Measurements from ENCODE around the gene TAF8. TPM values are rescaled to one million over a fixed set of nuclear protein-coding genes. Genes with fewer than 3 reads are reported as not detected.

Gene TAF8
- total RNA-seq, 1 experiment from 2014 or later = 20.7 TPM

DNA sequence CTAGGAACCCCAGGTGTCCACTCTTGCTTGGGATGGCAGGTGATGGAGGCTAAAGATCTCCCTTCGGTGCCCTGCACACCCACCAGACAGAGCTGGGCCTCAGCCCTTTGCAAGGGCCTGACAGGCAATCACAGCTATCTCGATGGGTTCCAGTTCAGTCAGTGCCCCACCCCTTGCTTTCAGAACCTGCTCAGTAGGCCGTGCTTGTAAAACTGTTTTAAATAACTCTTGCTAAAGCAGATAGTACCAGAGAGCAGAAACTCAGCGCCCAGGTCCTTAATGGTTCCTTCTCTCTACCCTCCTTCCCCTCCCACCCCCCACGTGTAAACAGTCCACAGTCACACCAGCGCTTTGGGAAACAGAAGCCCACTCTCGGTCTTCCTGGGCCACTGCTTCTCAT lies 52.9 kb downstream of the TAF8 start:
- H3K9me2 ChIP-seq (replicated peaks; ENCODE audit: low read length) = no peaks in the 10 kb centered on the region
- H3K79me2 ChIP-seq (ENCODE audit: low read length) = no peaks in the 10 kb centered on the region
- peaks cover 9% of the 10 kb centered on the region for H3F3A ChIP-seq (ENCODE audit: low read length, unreplicated experiment)
- no peaks in the 10 kb centered on the region for H3K9me3 ChIP-seq (ENCODE audit: low read length)
- no TSS peak for BruUV-seq (replicated peaks)
- no peak overlapping the region for H2AFZ ChIP-seq (ENCODE audit: low read length)
- no peaks in the 10 kb centered on the region for H4K20me1 ChIP-seq (ENCODE audit: low read length)
- no peak overlapping the region for H3K4me3 ChIP-seq (ENCODE audit: low read length)
- POLR2A ChIA-PET (ENCODE audit: unreplicated experiment) = no interaction called here
- CTCF ChIA-PET = no interaction called here
- no peak overlapping the region for H3K4me2 ChIP-seq (ENCODE audit: low read length)
- peaks cover 26% of the 10 kb centered on the region for H3K4me1 ChIP-seq (ENCODE audit: insufficient read depth, low read length)
- intact Hi-C loops (cut with micrococcal nuclease) = no loop called here
- no peaks in the 10 kb centered on the region for H3K27me3 ChIP-seq (ENCODE audit: low read length)
- no peak overlapping the region for H3K9ac ChIP-seq (ENCODE audit: low read length)
- no peak for ATAC-seq
- no peak for DNase-seq
- H3K36me3 ChIP-seq (ENCODE audit: low read depth, low read length) = peaks cover 11% of the 10 kb centered on the region
- no peak overlapping the region for H3K27ac ChIP-seq (ENCODE audit: low read length)
- TF ChIP-seq EZH2phosphoT487 (IDR thresholded peaks at IDR 0.05; ENCODE audit: borderline replicate concordance, low read length) (no peak), CTCF (conservative IDR thresholded peaks at IDR 0.05; ENCODE audit: low read depth, low read length) (no peak), EZH2 (IDR thresholded peaks at IDR 0.05; ENCODE audit: low read length, unreplicated experiment) (no peak)

DNA sequence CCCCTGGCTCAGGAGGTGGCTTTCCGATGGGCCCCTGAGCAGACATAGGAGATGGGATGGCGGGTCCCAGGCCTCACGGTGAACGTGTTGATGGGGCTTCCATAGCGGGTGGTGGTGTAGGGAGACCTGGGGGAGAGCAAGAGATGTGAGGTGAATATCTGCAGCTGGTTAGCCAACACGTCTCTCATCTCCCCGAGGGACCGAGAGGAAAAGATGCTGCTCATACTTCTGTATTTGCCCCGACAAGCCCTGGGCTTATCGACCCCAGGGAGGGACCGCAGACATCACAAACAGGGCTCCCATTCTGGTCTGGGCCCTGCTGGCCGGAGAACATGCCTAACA lies 53.4 kb downstream of the TAF8 start:
- H3K9me3 ChIP-seq (ENCODE audit: low read length) = no peaks in the 10 kb centered on the region
- H3K36me3 ChIP-seq (ENCODE audit: low read depth, low read length) = peaks cover 11% of the 10 kb centered on the region
- peaks cover 9% of the 10 kb centered on the region for H3F3A ChIP-seq (ENCODE audit: low read length, unreplicated experiment)
- CTCF ChIA-PET = no interaction called here
- ATAC-seq (no peak), DNase-seq (no peak)
- H3K79me2 ChIP-seq (ENCODE audit: low read length) = no peaks in the 10 kb centered on the region
- TF ChIP-seq EZH2phosphoT487 (IDR thresholded peaks at IDR 0.05; ENCODE audit: borderline replicate concordance, low read length) (no peak), EZH2 (IDR thresholded peaks at IDR 0.05; ENCODE audit: low read length, unreplicated experiment) (no peak), CTCF (conservative IDR thresholded peaks at IDR 0.05; ENCODE audit: low read depth, low read length) (no peak)
- no peaks in the 10 kb centered on the region for H3K9me2 ChIP-seq (replicated peaks; ENCODE audit: low read length)
- no peak overlapping the region for H3K4me3 ChIP-seq (ENCODE audit: low read length)
- no peaks in the 10 kb centered on the region for H3K27me3 ChIP-seq (ENCODE audit: low read length)
- no peak overlapping the region for H2AFZ ChIP-seq (ENCODE audit: low read length)
- no peak overlapping the region for H3K4me2 ChIP-seq (ENCODE audit: low read length)
- peaks cover 21% of the 10 kb centered on the region for H3K4me1 ChIP-seq (ENCODE audit: insufficient read depth, low read length)
- BruUV-seq (replicated peaks) = no TSS peak
- H4K20me1 ChIP-seq (ENCODE audit: low read length) = no peaks in the 10 kb centered on the region
- intact Hi-C loops (cut with micrococcal nuclease) = no loop called here
- H3K27ac ChIP-seq (ENCODE audit: low read length) = no peak overlapping the region
- POLR2A ChIA-PET (ENCODE audit: unreplicated experiment) = no interaction called here
- no peak overlapping the region for H3K9ac ChIP-seq (ENCODE audit: low read length)

- no peaks in the 10 kb centered on the region for H3K79me2 ChIP-seq (ENCODE audit: low read length)
- no peaks in the 10 kb centered on the region for H3K27me3 ChIP-seq (ENCODE audit: low read length)
- ATAC-seq = no peak
- ChIA-PET CTCF (no interaction called here), POLR2A (ENCODE audit: unreplicated experiment) (no interaction called here)
- H4K20me1 ChIP-seq (ENCODE audit: low read length) = no peaks in the 10 kb centered on the region
- H3K4me3 ChIP-seq (ENCODE audit: low read length) = no peak overlapping the region
- no peaks in the 10 kb centered on the region for H3K9me3 ChIP-seq (ENCODE audit: low read length)
- peaks cover 9% of the 10 kb centered on the region for H3F3A ChIP-seq (ENCODE audit: low read length, unreplicated experiment)
- TF ChIP-seq CTCF (conservative IDR thresholded peaks at IDR 0.05; ENCODE audit: low read depth, low read length) (no peak), EZH2phosphoT487 (IDR thresholded peaks at IDR 0.05; ENCODE audit: borderline replicate concordance, low read length) (no peak), EZH2 (IDR thresholded peaks at IDR 0.05; ENCODE audit: low read length, unreplicated experiment) (no peak)
- intact Hi-C loops (cut with micrococcal nuclease) = no loop called here
- no peak for DNase-seq
- BruUV-seq (replicated peaks) = no TSS peak
- H3K36me3 ChIP-seq (ENCODE audit: low read depth, low read length) = peaks cover 11% of the 10 kb centered on the region
- H2AFZ ChIP-seq (ENCODE audit: low read length) = no peak overlapping the region
- peaks cover 15% of the 10 kb centered on the region for H3K4me1 ChIP-seq (ENCODE audit: insufficient read depth, low read length)
- H3K27ac ChIP-seq (ENCODE audit: low read length) = no peak overlapping the region
- no peak overlapping the region for H3K4me2 ChIP-seq (ENCODE audit: low read length)
- H3K9ac ChIP-seq (ENCODE audit: low read length) = no peak overlapping the region
- no peaks in the 10 kb centered on the region for H3K9me2 ChIP-seq (replicated peaks; ENCODE audit: low read length)
Observed at GRCh38 chr6:42104095-42104803, 53.9 kb downstream of the TAF8 start.

Measured in PC-3 (cell line).